H9 (cell line): ENCODE results near the gene RAB6A. TPM values are rescaled to one million over a fixed set of nuclear protein-coding genes. Genes with fewer than 3 reads are reported as not detected.
A peak's percentile ranks its signal among the peaks of the same experiment; 100 is the strongest.

Experiments used
- DNase-seq: peaks from one replicate; pipeline ENCODE4 v3.0.0-alpha.2; 2017
- H2AFZ ChIP-seq: one replicate; pipeline ENCODE4 v1.6.1; 2013; ENCODE audit warnings: mild to moderate bottlenecking, low read length, control low read depth, moderate library complexity
- H2AK5ac ChIP-seq: 2 replicates; pipeline ENCODE4 v1.6.1; 2013; ENCODE audit warnings: low read length, control low read depth, mixed read lengths; ENCODE audit not compliant: insufficient read length
- H2BK120ac ChIP-seq: one replicate; pipeline ENCODE4 v1.6.1; 2013; ENCODE audit warnings: low read depth, mild to moderate bottlenecking, low read length, control low read depth, inconsistent platforms; ENCODE audit not compliant: poor library complexity, severe bottlenecking
- H2BK12ac ChIP-seq: 2 replicates; pipeline ENCODE4 v1.6.1; 2013; ENCODE audit warnings: low read length, control low read depth, mixed read lengths, low read depth; ENCODE audit not compliant: insufficient read length
- H2BK15ac ChIP-seq: 2 replicates; pipeline ENCODE4 v1.6.1; 2013; ENCODE audit warnings: low read depth, low read length, control low read depth
- H2BK20ac ChIP-seq: one replicate; pipeline ENCODE4 v1.6.1; 2013; ENCODE audit warnings: low read depth, mild to moderate bottlenecking, low read length, control low read depth, inconsistent platforms; ENCODE audit not compliant: poor library complexity, severe bottlenecking
- H2BK5ac ChIP-seq: 2 replicates; pipeline ENCODE4 v1.6.1; 2013; ENCODE audit warnings: low read length, control low read depth, mixed read lengths; ENCODE audit not compliant: insufficient read length
- H3K14ac ChIP-seq: 2 replicates; pipeline ENCODE4 v1.6.1; 2013; ENCODE audit warnings: low read length, control low read depth; ENCODE audit not compliant: insufficient read depth
- H3K18ac ChIP-seq: 2 replicates; pipeline ENCODE4 v1.6.1; 2013; ENCODE audit warnings: low read depth, mild to moderate bottlenecking, mixed read lengths, low read length, control low read depth; ENCODE audit not compliant: insufficient read length
- H3K23ac ChIP-seq: 2 replicates; pipeline ENCODE4 v1.6.1; 2013; ENCODE audit warnings: low read length, control low read depth, mixed read lengths, low read depth; ENCODE audit not compliant: insufficient read length
- H3K23me2 ChIP-seq: 2 replicates; pipeline ENCODE4 v1.6.1; 2013; ENCODE audit warnings: low read depth, mild to moderate bottlenecking, mixed read lengths, low read length, control low read depth; ENCODE audit not compliant: insufficient read length, poor library complexity, severe bottlenecking
- H3K27ac ChIP-seq: 2 replicates; pipeline ENCODE4 v1.5.1; 2013; ENCODE audit warnings: low read length, control low read depth, mixed read lengths, low read depth; ENCODE audit not compliant: insufficient read length
- H3K27me3 ChIP-seq: 2 replicates; pipeline ENCODE4 v1.6.1; 2013; ENCODE audit warnings: low read length, control low read depth, inconsistent platforms; ENCODE audit not compliant: insufficient read depth
- H3K4ac ChIP-seq: 2 replicates; pipeline ENCODE4 v1.6.1; 2013; ENCODE audit warnings: low read depth, mild to moderate bottlenecking, control low read depth, inconsistent platforms, low read length, moderate library complexity
- H3K4me1 ChIP-seq: 2 replicates; pipeline ENCODE4 v1.6.1; 2013; ENCODE audit warnings: low read length, control low read depth, inconsistent platforms; ENCODE audit not compliant: insufficient read depth
- H3K4me2 ChIP-seq: 2 replicates; pipeline ENCODE4 v1.6.1; 2013; ENCODE audit warnings: low read length, control low read depth, mixed read lengths; ENCODE audit not compliant: insufficient read length, insufficient read depth
- H3K56ac ChIP-seq: 2 replicates; pipeline ENCODE4 v1.6.1; 2013; ENCODE audit warnings: low read depth, mild to moderate bottlenecking, mixed read lengths, low read length, control low read depth; ENCODE audit not compliant: insufficient read length
- H3K79me1 ChIP-seq: 2 replicates; pipeline ENCODE4 v1.6.1; 2013; ENCODE audit warnings: low read depth, mild to moderate bottlenecking, moderate library complexity, low read length, control low read depth, inconsistent platforms; ENCODE audit not compliant: insufficient read depth, poor library complexity, severe bottlenecking
- H3K79me2 ChIP-seq: 2 replicates; pipeline ENCODE4 v1.6.1; 2013; ENCODE audit warnings: low read length, control low read depth, inconsistent platforms; ENCODE audit not compliant: insufficient read depth
- H3K9ac ChIP-seq: 2 replicates; pipeline ENCODE4 v1.6.1; 2013; ENCODE audit warnings: low read length, control low read depth, mixed read lengths; ENCODE audit not compliant: insufficient read length; ENCODE audit errors: extremely low read depth
- H3K9me3 ChIP-seq: one replicate; pipeline ENCODE4 v1.6.1; 2013; ENCODE audit warnings: low read depth, low read length, inconsistent platforms; ENCODE audit not compliant: control insufficient read depth
- H3T11ph ChIP-seq: one replicate; pipeline ENCODE4 v1.6.1; 2013; ENCODE audit warnings: mild to moderate bottlenecking, low read length, control low read depth, inconsistent platforms
- H4K20me1 ChIP-seq: one replicate; pipeline ENCODE4 v1.6.1; 2013; ENCODE audit not compliant: control insufficient read depth, insufficient read length, insufficient read depth
- H4K5ac ChIP-seq: 2 replicates; pipeline ENCODE4 v1.6.1; 2013; ENCODE audit warnings: low read depth, mild to moderate bottlenecking, mixed read lengths, low read length, control low read depth; ENCODE audit not compliant: insufficient read length
- H4K8ac ChIP-seq: replicated peaks from 2 replicates; pipeline ENCODE4 v1.6.1; 2013; ENCODE audit warnings: low read length, control low read depth, mixed read lengths, low read depth; ENCODE audit not compliant: insufficient read length
- H4K91ac ChIP-seq: 2 replicates; pipeline ENCODE4 v1.6.1; 2013; ENCODE audit warnings: low read depth, mild to moderate bottlenecking, moderate library complexity, mixed read lengths, low read length, control low read depth; ENCODE audit not compliant: insufficient read length
- H3K27ac Mint-ChIP-seq, 3 experiments: 2 replicates in 2 of 3; 3 replicates in 1 of 3; pipeline ENCODE4 v1.8.0; 2020 to 2021; ENCODE audit warnings: mixed read lengths in 3 of 3, mild to moderate bottlenecking in 1 of 3, moderate library complexity in 1 of 3
- H3K27me3 Mint-ChIP-seq: 2 replicates; pipeline ENCODE4 v1.8.0; 2021; ENCODE audit warnings: low read depth, mild to moderate bottlenecking, moderate library complexity, mixed read lengths
- H3K36me3 Mint-ChIP-seq, 3 experiments: 2 replicates in 2 of 3; 3 replicates in 1 of 3; pipeline ENCODE4 v1.8.0; 2020 to 2021; ENCODE audit warnings: low read depth in 3 of 3, mixed read lengths in 3 of 3; ENCODE audit not compliant: insufficient read depth in 1 of 3
- H3K4me1 Mint-ChIP-seq, 2 experiments: 2 replicates each; pipeline ENCODE4 v1.8.0; 2020; ENCODE audit warnings: mixed read lengths in 2 of 2
- H3K4me3 Mint-ChIP-seq, 2 experiments: 2 replicates in 1 of 2; 3 replicates in 1 of 2; pipeline ENCODE4 v1.8.0; 2020 to 2021; ENCODE audit warnings: mild to moderate bottlenecking in 2 of 2, mixed read lengths in 2 of 2, moderate library complexity in 1 of 2
- H3K9me3 Mint-ChIP-seq, 2 experiments: 2 replicates in 1 of 2; 3 replicates in 1 of 2; pipeline ENCODE4 v1.8.0; 2020; ENCODE audit warnings: mild to moderate bottlenecking in 2 of 2, mixed read lengths in 2 of 2, moderate library complexity in 1 of 2
- WGBS: extraction: QIAGEN DNeasy Blood & Tissue Kit; methylation state at CpG from one replicate; pipeline ENCODE4 v1.1.7; 2013; ENCODE audit warnings: missing lambda C conversion rate, low lambda C conversion rate, mixed read lengths; ENCODE audit not compliant: insufficient read length; ENCODE audit errors: extremely low coverage; 5-methylcytosine and 5-hydroxymethylcytosine counted together
- total RNA-seq: library from RNA; stranded (reverse); gene quantifications from 2 replicates; pipeline ENCODE4 v1.2.1, GENCODE V29; 2021
- TF ChIP-seq, protein P1 (sequence below): fragments of 200-600 bp; sonication (generic); conservative IDR thresholded peaks from 3 replicates; pipeline ENCODE4 v1.8.0; 2021; ENCODE audit warnings: antibody characterized with exemption, mild to moderate bottlenecking

The RAB6A gene
- total RNA-seq, 1 experiment from 2014 or later: 72.8 TPM

GRCh38 chr11:73648121-73648520 lies 112.8 kb downstream of the RAB6A start:
- H2BK5ac ChIP-seq: no peak overlapping the region
- no peaks in the 10 kb centered on the region; the same call in 1 of the 2 replicates for H3K27me3 ChIP-seq
- TF ChIP-seq, protein P1, sequence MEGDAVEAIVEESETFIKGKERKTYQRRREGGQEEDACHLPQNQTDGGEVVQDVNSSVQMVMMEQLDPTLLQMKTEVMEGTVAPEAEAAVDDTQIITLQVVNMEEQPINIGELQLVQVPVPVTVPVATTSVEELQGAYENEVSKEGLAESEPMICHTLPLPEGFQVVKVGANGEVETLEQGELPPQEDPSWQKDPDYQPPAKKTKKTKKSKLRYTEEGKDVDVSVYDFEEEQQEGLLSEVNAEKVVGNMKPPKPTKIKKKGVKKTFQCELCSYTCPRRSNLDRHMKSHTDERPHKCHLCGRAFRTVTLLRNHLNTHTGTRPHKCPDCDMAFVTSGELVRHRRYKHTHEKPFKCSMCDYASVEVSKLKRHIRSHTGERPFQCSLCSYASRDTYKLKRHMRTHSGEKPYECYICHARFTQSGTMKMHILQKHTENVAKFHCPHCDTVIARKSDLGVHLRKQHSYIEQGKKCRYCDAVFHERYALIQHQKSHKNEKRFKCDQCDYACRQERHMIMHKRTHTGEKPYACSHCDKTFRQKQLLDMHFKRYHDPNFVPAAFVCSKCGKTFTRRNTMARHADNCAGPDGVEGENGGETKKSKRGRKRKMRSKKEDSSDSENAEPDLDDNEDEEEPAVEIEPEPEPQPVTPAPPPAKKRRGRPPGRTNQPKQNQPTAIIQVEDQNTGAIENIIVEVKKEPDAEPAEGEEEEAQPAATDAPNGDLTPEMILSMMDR: no peak
- no peak overlapping the region for H2BK15ac ChIP-seq
- no peak overlapping the region for H3K4ac ChIP-seq
- peaks cover 7% of the 10 kb centered on the region; the same call in 1 of the 2 replicates for H3K4me1 ChIP-seq
- H3K79me1 ChIP-seq: no peaks in the 10 kb centered on the region
- no peak overlapping the region for H4K5ac ChIP-seq
- H3K18ac ChIP-seq: no peak overlapping the region
- no peak overlapping the region for H2BK12ac ChIP-seq
- H3K9ac ChIP-seq: no peak overlapping the region
- peak overlapping the region; percentile 37 for H3K4me2 ChIP-seq
- no peak for DNase-seq
- Mint-ChIP-seq H3K27me3 (peaks cover 10% of the 10 kb centered on the region), H3K36me3 (peaks cover 0 to 7% (median 7%) of the 10 kb centered on the region in 3 experiments; a peak in 2 of 7 replicates), H3K9me3 (no peaks in the 10 kb centered on the region), H3K4me3 (peak overlapping the region; percentile 77 to 85), H3K27ac (peak overlapping the region in 1 of 3 experiments; percentile 96; a peak in 1 of 7 replicates), H3K4me1 (peaks cover 56 to 64% of the 10 kb centered on the region in 2 experiments)
- peaks cover 18% of the 10 kb centered on the region for H3K23me2 ChIP-seq
- H3K27ac ChIP-seq: no peak overlapping the region
- H4K8ac ChIP-seq: no peak overlapping the region
- no peaks in the 10 kb centered on the region for H4K20me1 ChIP-seq
- no peak overlapping the region for H3K23ac ChIP-seq
- no peaks in the 10 kb centered on the region for H3K9me3 ChIP-seq
- no peak overlapping the region for H2AFZ ChIP-seq
- WGBS: no CpG with 5 or more reads among the region's 9 CpGs
- H2BK20ac ChIP-seq: no peak overlapping the region
- no peak overlapping the region for H2AK5ac ChIP-seq
- no peak overlapping the region for H3K14ac ChIP-seq
- no peak overlapping the region for H4K91ac ChIP-seq
- no peaks in the 10 kb centered on the region for H3K79me2 ChIP-seq
- no peak overlapping the region for H3T11ph ChIP-seq
- no peak overlapping the region for H2BK120ac ChIP-seq
- H3K56ac ChIP-seq: no peak overlapping the region
